Measurements from ENCODE around the gene TBX15. TPM values are rescaled to one million over a fixed set of nuclear protein-coding genes. Genes with fewer than 3 reads are reported as not detected.

TBX15 gene
- polyA plus RNA-seq, 1 donor (not counting 4 experiments of a cell fraction or from before 2014, with no cell fraction given): not detected

GRCh38 chr1:119011116-119011515, 23.0 kb upstream of the TBX15 start:
- Histone ChIP-seq H3K4me2 (ENCODE audit: control insufficient read depth, extremely low read depth, insufficient read depth, low read depth, low read length) (no peak overlapping the region), H3K9me3 (ENCODE audit: control insufficient read depth, low read depth, low read length) (no peaks in the 10 kb centered on the region), H3K27me3 (ENCODE audit: control insufficient read depth, extremely low read depth, insufficient read depth, low read length) (peaks cover 25% of the 10 kb centered on the region), H3K79me2 (ENCODE audit: control insufficient read depth, insufficient read depth, low read length) (no peaks in the 10 kb centered on the region), H3K4me1 (ENCODE audit: control insufficient read depth, extremely low read depth, insufficient read depth, low read length) (peaks cover 18% of the 10 kb centered on the region), H3K36me3 (ENCODE audit: control insufficient read depth in 2 of 2, extremely low read depth in 1 of 2, insufficient read depth in 2 of 2, low read length in 2 of 2) (no peaks in the 10 kb centered on the region), H3K4me3 (ENCODE audit: control insufficient read depth in 2 of 3, extremely low read depth in 1 of 3, insufficient read depth in 2 of 3, low read depth in 1 of 3, low read length in 3 of 3) (no peak overlapping the region), H3K9ac (ENCODE audit: control insufficient read depth, extremely low read depth, insufficient read depth, low read length) (no peak overlapping the region), H3K27ac (ENCODE audit: control insufficient read depth, insufficient read depth, low read length) (no peak overlapping the region), H4K20me1 (ENCODE audit: control insufficient read depth, extremely low read depth, insufficient read depth, low read length) (no peaks in the 10 kb centered on the region), H2AFZ (ENCODE audit: control insufficient read depth, low read length) (no peak overlapping the region), H3K9me1 (ENCODE audit: control insufficient read depth, extremely low read depth, insufficient read depth, low read length) (no peaks in the 10 kb centered on the region)
- DNase-seq (ENCODE audit: low read depth, low spot score): no peak
- TF ChIP-seq CTCF (optimal IDR thresholded peaks at IDR 0.05 in 1 of 3, IDR thresholded peaks at IDR 0.05 in 1 of 3, conservative IDR thresholded peaks at IDR 0.05 in 1 of 3; ENCODE audit: extremely low read depth in 1 of 3, insufficient read depth in 2 of 3, low read length in 3 of 3) (no peak), EZH2 (IDR thresholded peaks at IDR 0.05; ENCODE audit: low read length) (no peak)
- dilution Hi-C loops (cut with MboI; ENCODE audit: extremely low pct_ligation_motif_present, low sequenced_read_pairs): no loop called here
- FAIRE-seq: no peak

- no peak overlapping the region for H3K4me2 ChIP-seq (ENCODE audit: control insufficient read depth, extremely low read depth, insufficient read depth, low read depth, low read length)
- peaks cover 18% of the 10 kb centered on the region for H3K4me1 ChIP-seq (ENCODE audit: control insufficient read depth, extremely low read depth, insufficient read depth, low read length)
- H3K9ac ChIP-seq (ENCODE audit: control insufficient read depth, extremely low read depth, insufficient read depth, low read length): no peak overlapping the region
- no peaks in the 10 kb centered on the region for H3K79me2 ChIP-seq (ENCODE audit: control insufficient read depth, insufficient read depth, low read length)
- FAIRE-seq (no peak), DNase-seq (ENCODE audit: low read depth, low spot score) (no peak)
- no peak overlapping the region for H2AFZ ChIP-seq (ENCODE audit: control insufficient read depth, low read length)
- peaks cover 2% of the 10 kb centered on the region for H3K9me3 ChIP-seq (ENCODE audit: control insufficient read depth, low read depth, low read length)
- H3K4me3 ChIP-seq (ENCODE audit: control insufficient read depth in 2 of 3, extremely low read depth in 1 of 3, insufficient read depth in 2 of 3, low read depth in 1 of 3, low read length in 3 of 3): no peak overlapping the region
- no peaks in the 10 kb centered on the region for H3K36me3 ChIP-seq (ENCODE audit: control insufficient read depth in 2 of 2, extremely low read depth in 1 of 2, insufficient read depth in 2 of 2, low read length in 2 of 2)
- TF ChIP-seq CTCF (optimal IDR thresholded peaks at IDR 0.05 in 1 of 3, IDR thresholded peaks at IDR 0.05 in 1 of 3, conservative IDR thresholded peaks at IDR 0.05 in 1 of 3; ENCODE audit: extremely low read depth in 1 of 3, insufficient read depth in 2 of 3, low read length in 3 of 3) (no peak), EZH2 (IDR thresholded peaks at IDR 0.05; ENCODE audit: low read length) (no peak)
- no peaks in the 10 kb centered on the region for H4K20me1 ChIP-seq (ENCODE audit: control insufficient read depth, extremely low read depth, insufficient read depth, low read length)
- H3K27ac ChIP-seq (ENCODE audit: control insufficient read depth, insufficient read depth, low read length): no peak overlapping the region
- H3K27me3 ChIP-seq (ENCODE audit: control insufficient read depth, extremely low read depth, insufficient read depth, low read length): peaks cover 32% of the 10 kb centered on the region
- H3K9me1 ChIP-seq (ENCODE audit: control insufficient read depth, extremely low read depth, insufficient read depth, low read length): no peaks in the 10 kb centered on the region
- dilution Hi-C loops (cut with MboI; ENCODE audit: extremely low pct_ligation_motif_present, low sequenced_read_pairs): no loop called here
Measured at GRCh38 chr1:119010201-119010600, 22.1 kb upstream of the TBX15 start.
